ENCODE results near the gene POLG2. TPM values are rescaled to one million over a fixed set of nuclear protein-coding genes. Genes with fewer than 3 reads are reported as not detected.

Gene POLG2
- total RNA-seq (10 to 100 TPM; 13.2 to 16.3 TPM), polyA plus RNA-seq (ENCODE audit: insufficient read length in 2 of 2) (10 to 100 TPM; 20.4 to 28.6 TPM)
- long read RNA-seq, donor 1, partial matches to known transcripts: 0 of 9 reads
- long read RNA-seq, donor 1, other reads (novel, unspliced or antisense): 0 of 9 reads
- long read RNA-seq, donor 2, partial matches to known transcripts: 0 of 2 reads
- long read RNA-seq, donor 2, other reads (novel, unspliced or antisense): 0 of 2 reads
- long read RNA-seq, donor 3, partial matches to known transcripts: 0 of 2 reads
- long read RNA-seq, donor 3, other reads (novel, unspliced or antisense): 0 of 2 reads
- long read RNA-seq, donor 4, partial matches to known transcripts: 106 of 111 reads
- long read RNA-seq, donor 4, other reads (novel, unspliced or antisense): 0 of 111 reads

DNA sequence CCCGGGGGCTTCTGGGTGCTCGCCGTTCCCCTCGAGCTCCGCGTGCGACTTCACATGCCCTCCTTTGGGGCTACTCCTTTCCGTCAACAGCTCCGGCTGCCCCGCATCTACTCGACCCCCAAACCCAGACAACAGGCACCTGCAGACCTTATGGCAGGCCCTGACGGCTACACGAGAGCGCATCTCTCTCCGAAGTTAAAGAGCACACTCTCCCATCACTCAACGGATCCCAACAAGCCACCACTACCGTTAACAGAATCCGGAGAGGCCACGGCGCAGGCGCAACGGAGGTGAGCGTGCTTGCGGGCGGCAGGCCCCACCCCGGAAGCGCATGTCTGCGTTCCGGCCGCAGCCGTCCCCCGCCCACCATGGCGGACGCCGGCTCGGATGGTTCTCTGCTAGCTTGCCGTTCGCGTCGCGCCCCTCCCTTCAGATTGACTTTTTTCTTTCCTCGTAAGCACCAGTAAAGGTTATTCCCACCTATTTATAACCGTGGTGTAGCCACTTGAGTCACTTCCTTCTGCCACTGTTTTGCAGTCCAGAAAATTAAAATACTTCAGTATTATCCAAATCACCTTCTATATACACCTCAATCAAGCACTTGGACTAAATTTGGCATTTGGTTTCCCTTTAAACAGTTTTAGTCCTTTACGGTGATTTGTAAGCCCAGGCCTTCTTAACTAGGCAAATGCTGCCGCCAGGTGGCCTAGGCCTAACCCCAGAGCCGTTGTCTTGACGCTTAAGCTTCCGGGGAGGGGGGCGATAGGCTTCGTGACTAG, at the start of gene POLG2:
Gene POLG2, minus strand, starts transcription at position 269 of the 779 bp plus-strand sequence. Its CDS starts 86 bp downstream, at position 183.
- 0% methylated on average over 49 of the region's 50 CpGs for WGBS (ENCODE audit: insufficient coverage)
- DNase-seq (ENCODE audit: low read depth in 4 of 6, low spot score in 6 of 6): peak; percentile 76 to 98 (median 88)
- H3K4me3 ChIP-seq (ENCODE audit: low read depth, low read length): peak within 1 kb of the TSS; percentile 77
- H3K27me3 ChIP-seq (ENCODE audit: control insufficient read depth, insufficient read depth, low read length): no peaks in the 10 kb centered on the region
- peaks cover 23% of the 10 kb centered on the region for H3K36me3 ChIP-seq (ENCODE audit: control insufficient read depth, insufficient read depth, low read length)
- H3K9me3 ChIP-seq (ENCODE audit: control insufficient read depth, insufficient read depth, low read length): no peaks in the 10 kb centered on the region
- peaks cover 24% of the 10 kb centered on the region for H3K4me1 ChIP-seq (ENCODE audit: control insufficient read depth, insufficient read depth, low read length)
- peak within 1 kb of the TSS; percentile 89 for H3K27ac ChIP-seq (ENCODE audit: low read depth, low read length)

GRCh38 chr17:64544742-64545141, 47.9 kb upstream of the POLG2 start:
- DNase-seq (ENCODE audit: low read depth in 4 of 6, low spot score in 6 of 6): no peak
- Histone ChIP-seq H3K4me3 (ENCODE audit: low read depth, low read length) (no peak overlapping the region), H3K4me1 (ENCODE audit: control insufficient read depth, insufficient read depth, low read length) (no peaks in the 10 kb centered on the region), H3K9me3 (ENCODE audit: control insufficient read depth, insufficient read depth, low read length) (no peaks in the 10 kb centered on the region), H3K36me3 (ENCODE audit: control insufficient read depth, insufficient read depth, low read length) (peaks cover 11% of the 10 kb centered on the region), H3K27me3 (ENCODE audit: control insufficient read depth, insufficient read depth, low read length) (no peaks in the 10 kb centered on the region), H3K27ac (ENCODE audit: low read depth, low read length) (no peak overlapping the region)
- WGBS (ENCODE audit: insufficient coverage): no CpG with 5 or more reads among the region's 2 CpGs

- no peak overlapping the region for H3K4me3 ChIP-seq (ENCODE audit: low read depth, low read length)
- H3K4me1 ChIP-seq (ENCODE audit: control insufficient read depth, insufficient read depth, low read length): no peaks in the 10 kb centered on the region
- no peak overlapping the region for H3K27ac ChIP-seq (ENCODE audit: low read depth, low read length)
- H3K9me3 ChIP-seq (ENCODE audit: control insufficient read depth, insufficient read depth, low read length): no peaks in the 10 kb centered on the region
- H3K27me3 ChIP-seq (ENCODE audit: control insufficient read depth, insufficient read depth, low read length): no peaks in the 10 kb centered on the region
- 83% methylated on average over 1 of the region's 5 CpGs for WGBS (ENCODE audit: insufficient coverage)
- DNase-seq (ENCODE audit: low read depth in 4 of 6, low spot score in 6 of 6): no peak
- peaks cover 24% of the 10 kb centered on the region for H3K36me3 ChIP-seq (ENCODE audit: control insufficient read depth, insufficient read depth, low read length)
Observed at GRCh38 chr17:64540118-64540776, 43.4 kb upstream of the POLG2 start.

- no peaks in the 10 kb centered on the region for H3K27me3 ChIP-seq (ENCODE audit: control insufficient read depth, insufficient read depth, low read length)
Observed at GRCh38 chr17:64538508-64539130, 41.8 kb upstream of the POLG2 start.

DNA sequence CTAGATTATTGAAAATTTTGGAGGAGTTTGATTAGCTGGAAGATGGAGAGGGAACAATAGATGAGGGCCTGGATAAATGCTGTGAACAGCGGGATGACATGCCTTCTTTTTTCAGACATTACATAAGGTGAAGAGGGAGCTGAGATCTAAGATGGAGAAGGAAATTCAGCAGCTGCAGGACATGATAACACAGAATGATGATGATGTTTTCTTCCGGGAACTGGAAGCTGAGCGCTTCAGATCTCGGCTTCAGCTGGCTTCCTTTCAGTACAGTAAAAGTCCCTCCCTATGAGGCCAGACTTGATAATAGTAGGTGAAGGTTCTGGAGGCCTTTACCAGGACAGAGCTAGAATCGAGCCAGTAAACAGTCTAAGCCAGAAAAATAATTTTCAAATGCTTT, 40.6 kb upstream of the POLG2 start:
- DNase-seq (ENCODE audit: low read depth in 4 of 6, low spot score in 6 of 6): no peak
- H3K27me3 ChIP-seq (ENCODE audit: control insufficient read depth, insufficient read depth, low read length): no peaks in the 10 kb centered on the region
- no peak overlapping the region for H3K4me3 ChIP-seq (ENCODE audit: low read depth, low read length)
- no peaks in the 10 kb centered on the region for H3K9me3 ChIP-seq (ENCODE audit: control insufficient read depth, insufficient read depth, low read length)
- 100% methylated on average over 1 of the region's 5 CpGs for WGBS (ENCODE audit: insufficient coverage)
- H3K36me3 ChIP-seq (ENCODE audit: control insufficient read depth, insufficient read depth, low read length): peaks cover 42% of the 10 kb centered on the region
- no peaks in the 10 kb centered on the region for H3K4me1 ChIP-seq (ENCODE audit: control insufficient read depth, insufficient read depth, low read length)
- H3K27ac ChIP-seq (ENCODE audit: low read depth, low read length): no peak overlapping the region

More at GRCh38 chr17:64538508-64539130, 41.8 kb upstream of the POLG2 start:
- no peak overlapping the region for H3K27ac ChIP-seq (ENCODE audit: low read depth, low read length)
- 94% methylated on average over 7 of the region's 7 CpGs for WGBS (ENCODE audit: insufficient coverage)
- no peaks in the 10 kb centered on the region for H3K4me1 ChIP-seq (ENCODE audit: control insufficient read depth, insufficient read depth, low read length)
- H3K4me3 ChIP-seq (ENCODE audit: low read depth, low read length): no peak overlapping the region
- peaks cover 36% of the 10 kb centered on the region for H3K36me3 ChIP-seq (ENCODE audit: control insufficient read depth, insufficient read depth, low read length)
- no peaks in the 10 kb centered on the region for H3K9me3 ChIP-seq (ENCODE audit: control insufficient read depth, insufficient read depth, low read length)
- DNase-seq (ENCODE audit: low read depth in 4 of 6, low spot score in 6 of 6): no peak

- Histone ChIP-seq H3K27me3 (ENCODE audit: control insufficient read depth, insufficient read depth, low read length) (no peaks in the 10 kb centered on the region), H3K27ac (ENCODE audit: low read depth, low read length) (no peak overlapping the region), H3K9me3 (ENCODE audit: control insufficient read depth, insufficient read depth, low read length) (no peaks in the 10 kb centered on the region), H3K36me3 (ENCODE audit: control insufficient read depth, insufficient read depth, low read length) (peaks cover 47% of the 10 kb centered on the region), H3K4me3 (ENCODE audit: low read depth, low read length) (no peak overlapping the region), H3K4me1 (ENCODE audit: control insufficient read depth, insufficient read depth, low read length) (no peaks in the 10 kb centered on the region)
- no CpG with 5 or more reads among the region's 2 CpGs for WGBS (ENCODE audit: insufficient coverage)
- no peak for DNase-seq (ENCODE audit: low read depth in 4 of 6, low spot score in 6 of 6)
Observed at GRCh38 chr17:64536913-64537312, 40.1 kb upstream of the POLG2 start.

DNA sequence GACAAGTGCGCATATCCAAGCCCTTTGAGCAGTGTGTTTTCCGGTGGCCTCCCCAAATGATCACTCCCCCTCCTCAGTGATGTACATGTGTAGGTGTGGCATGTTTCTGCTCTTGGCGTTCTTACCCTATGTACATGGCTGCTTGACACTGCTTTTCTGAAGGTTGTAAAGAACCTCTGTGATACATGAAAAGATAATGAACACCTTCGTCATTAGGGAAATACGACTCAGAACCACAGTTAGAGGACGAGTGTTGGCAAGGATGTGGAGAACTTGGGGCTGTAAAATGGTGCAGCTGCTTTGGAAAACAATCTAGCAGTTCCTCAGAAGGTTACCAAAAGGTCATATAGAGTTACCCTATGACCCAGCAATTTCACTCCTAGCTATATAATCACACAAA, 38.5 kb upstream of the POLG2 start:
- DNase-seq (ENCODE audit: low read depth in 4 of 6, low spot score in 6 of 6): no peak
- H3K4me1 ChIP-seq (ENCODE audit: control insufficient read depth, insufficient read depth, low read length): no peaks in the 10 kb centered on the region

GRCh38 chr17:64534187-64534586, 37.3 kb upstream of the POLG2 start:
- Histone ChIP-seq H3K4me1 (ENCODE audit: control insufficient read depth, insufficient read depth, low read length) (no peaks in the 10 kb centered on the region), H3K27ac (ENCODE audit: low read depth, low read length) (no peak overlapping the region), H3K9me3 (ENCODE audit: control insufficient read depth, insufficient read depth, low read length) (no peaks in the 10 kb centered on the region), H3K36me3 (ENCODE audit: control insufficient read depth, insufficient read depth, low read length) (peaks cover 61% of the 10 kb centered on the region), H3K27me3 (ENCODE audit: control insufficient read depth, insufficient read depth, low read length) (no peaks in the 10 kb centered on the region), H3K4me3 (ENCODE audit: low read depth, low read length) (no peak overlapping the region)
- 100% methylated on average over 1 of the region's 3 CpGs for WGBS (ENCODE audit: insufficient coverage)
- no peak for DNase-seq (ENCODE audit: low read depth in 4 of 6, low spot score in 6 of 6)

More for the DNA sequence above, 38.5 kb upstream of the POLG2 start:
- Histone ChIP-seq H3K36me3 (ENCODE audit: control insufficient read depth, insufficient read depth, low read length) (peaks cover 56% of the 10 kb centered on the region), H3K4me3 (ENCODE audit: low read depth, low read length) (no peak overlapping the region), H3K27ac (ENCODE audit: low read depth, low read length) (no peak overlapping the region), H3K9me3 (ENCODE audit: control insufficient read depth, insufficient read depth, low read length) (no peaks in the 10 kb centered on the region), H3K27me3 (ENCODE audit: control insufficient read depth, insufficient read depth, low read length) (no peaks in the 10 kb centered on the region)
- 71% methylated on average over 2 of the region's 6 CpGs for WGBS (ENCODE audit: insufficient coverage)

GRCh38 chr17:64533784-64534183, 36.9 kb upstream of the POLG2 start:
- 80% methylated on average over 1 of the region's 2 CpGs for WGBS (ENCODE audit: insufficient coverage)
- Histone ChIP-seq H3K9me3 (ENCODE audit: control insufficient read depth, insufficient read depth, low read length) (no peaks in the 10 kb centered on the region), H3K36me3 (ENCODE audit: control insufficient read depth, insufficient read depth, low read length) (peaks cover 61% of the 10 kb centered on the region), H3K27me3 (ENCODE audit: control insufficient read depth, insufficient read depth, low read length) (no peaks in the 10 kb centered on the region), H3K27ac (ENCODE audit: low read depth, low read length) (no peak overlapping the region), H3K4me3 (ENCODE audit: low read depth, low read length) (no peak overlapping the region), H3K4me1 (ENCODE audit: control insufficient read depth, insufficient read depth, low read length) (no peaks in the 10 kb centered on the region)
- no peak for DNase-seq (ENCODE audit: low read depth in 4 of 6, low spot score in 6 of 6)
